ENCODE data around the gene PLD3.

DNA sequence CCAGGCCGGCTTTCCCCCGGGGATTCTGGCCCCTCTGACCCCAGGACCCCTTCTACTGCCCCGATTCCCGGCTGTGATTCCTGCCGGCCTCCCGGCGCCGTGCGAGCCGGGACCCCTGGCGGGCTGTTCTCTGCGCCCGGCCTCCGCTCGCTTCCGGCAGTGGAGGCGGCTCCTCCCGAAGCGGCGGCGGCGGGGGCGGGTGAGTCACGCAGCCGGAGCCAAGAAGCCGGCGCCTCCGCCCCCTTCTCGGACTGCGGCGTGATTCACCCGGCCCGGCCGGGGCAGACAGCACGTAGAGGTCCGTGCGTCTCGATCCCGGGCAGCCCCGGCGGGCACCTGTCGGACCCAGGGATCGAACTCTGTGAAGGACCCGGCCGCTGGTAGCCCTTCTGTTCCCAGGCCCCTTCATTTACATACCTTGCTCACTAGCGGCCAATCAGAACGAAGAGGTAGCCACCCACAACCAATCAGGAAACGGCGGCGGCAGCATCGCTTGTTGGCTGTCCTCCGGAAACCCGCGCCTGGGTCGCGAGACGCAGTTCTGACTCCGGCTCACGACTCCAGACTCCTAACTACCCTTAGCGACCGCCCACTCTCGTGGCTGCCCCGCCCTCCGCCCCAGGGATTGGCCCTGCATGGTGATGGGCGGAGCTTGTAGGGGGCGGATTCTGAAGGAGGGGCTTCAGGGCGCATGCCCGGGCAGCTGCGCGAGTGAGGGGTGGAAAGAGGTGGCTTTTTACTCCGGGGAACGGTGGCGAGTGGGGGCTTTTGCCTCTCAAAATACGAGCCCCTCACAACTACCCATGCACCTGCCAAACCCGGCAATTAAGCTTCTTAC lies 77.2 kb downstream of the PLD3 start, which contains the start of gene SERTAD1:
- no peak for TF ChIP-seq HDGF (IDR thresholded peaks at IDR 0.05; ENCODE audit: borderline replicate concordance)
- TF ChIP-seq FOXA1 (IDR thresholded peaks at IDR 0.05), result no peak
- TF ChIP-seq SUZ12 (IDR thresholded peaks at IDR 0.05), result no peak
- no peak for TF ChIP-seq NFRKB (IDR thresholded peaks at IDR 0.05)
- TF ChIP-seq FOXM1 (IDR thresholded peaks at IDR 0.05; ENCODE audit: borderline replicate concordance), result no peak
- no peak for TF ChIP-seq FOXK2 (IDR thresholded peaks at IDR 0.05)
